PC-3 (cell line): ENCODE results near the gene MAPK13.

Source experiments
- CTCF ChIP-seq: fragments of 300-600 bp; sonication (generic); conservative IDR thresholded peaks from 2 replicates; pipeline ENCODE4 v1.5.1; 2017; ENCODE audit warnings: antibody characterized with exemption, low read depth, mild to moderate bottlenecking, low read length
- EZH2phosphoT487 ChIP-seq: fragments of 300-600 bp; sonication (generic); IDR thresholded peaks from 2 replicates; pipeline ENCODE4 v1.6.1; 2018; ENCODE audit warnings: mild to moderate bottlenecking, antibody characterized with exemption, low read length, borderline replicate concordance

- TF ChIP-seq CTCF (no peak), EZH2phosphoT487 (no peak)
These were observed 55.9 kb downstream of the MAPK13 start for GRCh38 chr6:36186199-36186598.
